HG03520 (cell line): ENCODE measurements around the gene EMC1.
"Not testable (repeated sequence)": the region's sequence is repeated elsewhere in the genome, so short reads cannot be mapped to it uniquely, and the experiment has no call there.

ENCODE experiments used
- ATAC-seq: cut with Tn5 transposase; IDR thresholded peaks from one replicate; pipeline ENCODE4 v1.9.1; 2021; ENCODE audit warnings: mild to moderate bottlenecking, moderate library complexity; ENCODE audit not compliant: unreplicated experiment

EMC1 gene

GRCh38 chr1:19262047-19262446 is 10.7 kb upstream of the EMC1 start:
- ATAC-seq: no peak

GRCh38 chr1:19260211-19261138 is 9.2 kb upstream of the EMC1 start:
- no peak for ATAC-seq

GRCh38 chr1:19258353-19258752 is 7.0 kb upstream of the EMC1 start:
- ATAC-seq: no peak

GRCh38 chr1:19257178-19257914 is 6.0 kb upstream of the EMC1 start:
- ATAC-seq: no peak

GRCh38 chr1:19256301-19256700 is 5.0 kb upstream of the EMC1 start:
- ATAC-seq: not testable (repeated sequence)

- ATAC-seq: no peak
These were observed 4.0 kb upstream of the EMC1 start for GRCh38 chr1:19255288-19255687.

GRCh38 chr1:19254416-19254815 is 3.1 kb upstream of the EMC1 start:
- no peak for ATAC-seq

- ATAC-seq: peak; percentile 21
These were observed 557 bp downstream of the EMC1 start for GRCh38 chr1:19250629-19251304.

GRCh38 chr1:19240673-19241538 is 10.4 kb downstream of the EMC1 start:
- no peak for ATAC-seq

- no peak for ATAC-seq
These were observed 11.4 kb downstream of the EMC1 start for GRCh38 chr1:19239876-19240275.

GRCh38 chr1:19234224-19234623 is 17.1 kb downstream of the EMC1 start:
- ATAC-seq: no peak

GRCh38 chr1:19232524-19232846 is 18.8 kb downstream of the EMC1 start:
- no peak for ATAC-seq

GRCh38 chr1:19231736-19232523 is 19.4 kb downstream of the EMC1 start:
- ATAC-seq: not testable (repeated sequence)

GRCh38 chr1:19229828-19230325 is 21.4 kb downstream of the EMC1 start:
- ATAC-seq: no peak

- no peak for ATAC-seq
These were observed 22.1 kb downstream of the EMC1 start for GRCh38 chr1:19229229-19229628.

- ATAC-seq: no peak
These were observed 28.1 kb downstream of the EMC1 start for GRCh38 chr1:19222979-19223824.

GRCh38 chr1:19222573-19222972 is 28.8 kb downstream of the EMC1 start:
- ATAC-seq: no peak

GRCh38 chr1:19220991-19221390 is 30.3 kb downstream of the EMC1 start:
- ATAC-seq: no peak
